HuH-7.5 (cell line): ENCODE data around the gene STUM.
"Not testable (repeated sequence)": the region's sequence is repeated elsewhere in the genome, so short reads cannot be mapped to it uniquely, and the experiment has no call there.

Experiments used
- DNase-seq: peaks from one replicate; pipeline ENCODE4 v3.0.0; 2011; ENCODE audit warnings: low spot score

Gene STUM

DNA sequence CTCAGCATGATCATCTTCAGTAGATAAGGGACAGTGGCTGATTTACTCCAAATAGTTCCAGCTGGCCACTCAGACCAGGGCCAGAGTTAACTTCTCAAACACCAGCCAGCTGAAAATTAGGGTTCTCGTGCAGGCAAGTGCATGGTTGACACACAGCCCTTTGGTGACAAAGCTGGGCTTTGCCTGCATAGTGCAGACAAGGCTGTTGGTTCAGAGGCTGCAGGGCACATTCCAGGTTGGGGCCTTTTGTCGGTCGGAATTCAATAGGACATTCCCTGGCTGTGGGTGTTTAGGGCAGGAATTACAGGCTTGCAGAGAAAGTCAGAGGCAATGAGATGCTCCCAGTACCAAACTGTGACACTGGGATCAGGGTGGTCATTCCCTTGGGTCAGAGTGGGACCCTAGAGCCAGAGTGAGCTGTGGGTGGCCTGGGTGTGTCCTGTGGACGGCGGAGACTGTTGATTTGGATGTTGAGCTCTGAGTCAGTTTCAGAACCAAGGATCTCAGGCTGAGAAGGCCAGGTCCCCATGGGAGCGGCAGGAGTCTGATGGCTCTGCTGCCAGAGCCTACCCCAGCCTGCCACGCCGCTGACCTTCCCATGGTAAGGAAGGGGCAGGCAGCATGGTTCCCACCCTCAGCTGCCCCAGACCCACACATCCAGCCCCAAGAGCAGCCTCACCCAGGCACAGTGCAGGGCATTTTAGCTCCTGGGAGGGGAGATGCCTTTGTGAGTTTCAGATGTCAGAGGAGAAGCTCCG, 56.2 kb downstream of the STUM start:
- DNase-seq, result no peak

DNA sequence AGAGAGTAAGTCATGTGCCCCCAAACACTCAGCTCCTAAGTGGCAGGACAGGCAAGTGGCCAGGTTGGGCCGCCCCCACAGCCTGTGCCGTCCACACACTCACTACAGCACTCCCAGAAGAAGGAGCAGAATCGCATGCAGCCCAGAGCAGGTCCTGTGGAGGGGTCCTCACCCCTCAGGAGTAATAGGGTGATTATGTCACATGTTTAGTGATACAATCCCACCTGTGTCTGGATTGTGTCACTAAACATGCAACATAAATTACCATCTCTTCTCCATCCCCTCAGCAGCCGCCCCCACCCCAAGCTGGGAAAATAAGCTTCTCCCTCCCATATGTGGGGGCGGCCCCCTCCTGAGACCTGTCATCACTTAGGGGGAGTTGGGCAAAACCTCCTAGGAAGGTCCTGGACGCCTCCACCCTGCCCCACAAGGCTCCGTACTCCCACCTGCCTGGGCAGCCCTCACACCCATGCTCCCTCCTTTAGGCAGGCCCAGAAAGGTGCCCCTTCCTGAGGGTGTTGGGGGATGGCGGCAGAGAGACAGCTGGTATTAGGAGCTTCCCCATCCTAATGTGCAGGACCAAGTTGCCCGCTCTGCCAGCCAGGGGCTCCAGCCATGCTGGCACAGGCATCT, 56.9 kb downstream of the STUM start:
- DNase-seq, result no peak

GRCh38 chr1:226606311-226607267, 58.0 kb downstream of the STUM start:
- DNase-seq, result no peak

DNA sequence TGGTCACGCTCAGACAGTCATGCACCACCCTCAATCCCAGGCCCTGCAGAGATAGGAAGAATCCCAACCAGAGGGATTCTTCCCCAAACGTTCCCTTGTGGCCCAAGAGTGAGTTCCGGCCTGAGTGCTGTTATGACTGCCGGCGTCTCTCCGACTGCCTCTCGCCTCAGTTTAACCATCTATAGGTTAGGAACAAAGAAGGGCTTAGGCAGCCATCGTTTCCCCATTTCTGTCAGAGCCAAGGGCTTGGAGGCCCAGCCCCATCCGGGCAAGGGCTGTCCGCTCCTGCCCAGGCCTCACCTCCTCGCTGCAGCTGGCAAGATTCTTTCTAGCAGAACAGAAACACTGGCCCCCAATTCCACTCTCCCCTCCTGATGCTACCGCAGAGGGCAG, 58.7 kb downstream of the STUM start:
- no peak for DNase-seq

GRCh38 chr1:226607821-226608220, 59.3 kb downstream of the STUM start:
- no peak for DNase-seq

DNA sequence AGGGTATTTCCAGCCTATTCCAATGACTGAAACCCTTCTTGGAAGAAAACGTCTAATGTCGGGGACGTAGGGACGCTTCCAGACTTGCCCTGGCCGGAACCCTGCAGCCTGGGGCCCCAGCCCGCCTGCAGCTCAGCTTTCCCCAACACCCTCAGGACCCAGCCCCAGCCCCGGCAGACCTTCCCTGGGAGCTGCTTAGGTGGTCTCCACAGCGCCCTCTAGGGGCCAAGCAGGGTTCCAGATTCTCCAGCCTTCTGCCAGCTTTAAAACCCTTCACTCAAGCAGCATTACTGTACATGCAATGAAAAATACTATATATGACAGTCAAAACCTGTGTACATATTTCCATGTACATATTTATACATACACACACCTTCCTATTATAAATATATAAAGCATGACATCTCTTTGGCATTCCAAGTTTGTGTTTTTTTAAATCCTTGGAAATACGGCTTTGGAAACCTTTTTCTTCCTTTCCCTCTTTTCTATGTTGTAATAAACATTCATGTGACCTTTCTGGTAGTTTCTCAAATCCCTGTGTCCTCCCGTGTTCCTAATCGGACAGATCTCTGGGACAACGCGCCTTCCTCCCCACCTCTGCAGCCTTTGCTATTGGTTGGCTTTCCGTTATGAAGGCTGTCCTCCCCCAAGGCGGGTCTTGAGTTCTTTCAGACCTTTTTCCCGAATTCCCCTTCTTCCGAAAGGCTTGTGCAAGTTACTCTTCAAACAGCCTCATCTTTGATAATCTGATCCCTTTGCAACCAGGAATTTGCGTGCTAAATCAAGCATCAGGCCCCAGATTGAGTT, 60.3 kb downstream of the STUM start:
- DNase-seq, result peak; percentile 67

GRCh38 chr1:226609836-226610455, 61.4 kb downstream of the STUM start:
- no peak for DNase-seq

- no peak for DNase-seq
These were observed 62.1 kb downstream of the STUM start for GRCh38 chr1:226610671-226611070.

GRCh38 chr1:226611301-226611700, 62.7 kb downstream of the STUM start:
- DNase-seq, result no peak

DNA sequence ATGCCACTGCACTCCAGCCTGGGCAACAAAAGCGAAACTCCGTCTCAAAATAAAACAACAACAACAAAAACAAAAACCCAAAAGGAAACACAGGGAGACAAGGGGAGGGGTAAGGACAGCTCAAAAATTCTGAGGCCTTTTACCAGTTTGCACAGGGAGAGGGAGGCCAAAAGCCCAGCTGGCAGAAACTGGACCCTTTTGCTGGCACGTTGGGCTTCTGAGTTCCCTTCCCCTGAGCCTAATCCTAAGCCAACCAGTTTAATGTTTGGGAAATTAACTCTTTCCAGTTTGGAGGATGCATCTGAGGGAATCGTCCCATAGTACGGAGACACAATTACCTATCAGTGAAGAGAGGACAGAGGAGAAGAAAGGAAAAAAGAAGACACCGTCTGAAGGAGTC, 63.4 kb downstream of the STUM start:
- DNase-seq, result not testable (repeated sequence)

GRCh38 chr1:226615876-226616275, 67.3 kb downstream of the STUM start:
- DNase-seq, result no peak

DNA sequence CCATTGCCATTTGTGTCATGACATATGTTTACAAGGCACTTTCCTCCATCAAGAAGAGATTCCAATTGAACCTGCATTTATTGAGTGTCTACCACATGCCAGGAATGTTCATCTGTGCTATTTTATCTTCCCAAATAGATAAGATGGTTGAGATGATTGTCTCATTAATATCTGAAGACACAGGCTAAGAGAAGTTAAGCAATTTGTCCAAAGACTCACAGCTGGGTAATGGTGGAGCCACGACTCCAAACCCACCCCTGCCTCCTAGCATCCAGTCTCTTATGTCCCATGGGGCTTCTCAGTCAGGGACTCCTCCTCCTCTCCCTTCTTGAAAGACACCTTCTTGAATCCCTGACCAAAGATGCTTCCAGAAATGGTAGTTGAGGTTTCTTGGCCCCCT, 68.1 kb downstream of the STUM start:
- no peak for DNase-seq

GRCh38 chr1:226617109-226617508, 68.5 kb downstream of the STUM start:
- DNase-seq, result no peak

DNA sequence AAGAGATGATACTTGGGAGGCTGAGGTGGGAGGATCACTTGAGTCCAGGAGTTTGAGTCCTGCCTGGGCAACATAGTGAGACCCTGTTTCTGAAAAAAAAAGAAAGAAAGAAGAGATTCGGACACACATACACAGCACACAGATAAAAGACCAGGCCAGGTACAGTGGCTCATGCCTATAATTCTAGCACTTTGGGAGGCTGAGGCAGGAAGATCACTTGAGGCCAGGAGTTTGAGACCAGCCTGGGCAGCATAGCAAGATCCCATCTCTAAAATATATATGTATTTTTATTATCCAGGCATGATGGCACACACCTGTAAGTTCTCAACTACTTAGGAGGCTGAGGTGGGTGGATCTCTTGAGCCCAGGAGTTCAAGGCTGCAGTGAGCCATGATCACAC, 69.2 kb downstream of the STUM start:
- DNase-seq, result not testable (repeated sequence)

GRCh38 chr1:226618380-226618779, 69.8 kb downstream of the STUM start:
- DNase-seq, result no peak

DNA sequence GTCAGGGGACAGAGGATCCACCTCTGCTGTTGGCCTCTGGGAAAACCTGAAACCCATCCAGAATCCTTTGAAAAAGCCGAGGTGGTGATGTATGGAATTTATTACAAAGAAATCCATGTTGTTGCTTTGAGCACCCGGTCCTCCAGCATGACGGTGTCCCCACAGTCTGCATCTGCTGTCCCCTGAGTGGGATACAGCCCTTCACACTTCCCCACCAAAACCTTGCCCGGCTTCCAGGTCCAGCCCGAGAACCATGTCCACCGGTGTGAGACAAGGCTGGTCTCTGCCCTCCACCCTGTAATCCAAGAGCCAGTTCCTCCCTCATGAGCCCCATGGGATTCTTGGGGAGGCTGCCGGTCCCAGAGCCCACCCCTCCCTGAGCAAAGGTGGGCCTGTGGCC, 70.5 kb downstream of the STUM start:
- DNase-seq, result no peak

GRCh38 chr1:226622012-226622411, 73.4 kb downstream of the STUM start:
- no peak for DNase-seq

DNA sequence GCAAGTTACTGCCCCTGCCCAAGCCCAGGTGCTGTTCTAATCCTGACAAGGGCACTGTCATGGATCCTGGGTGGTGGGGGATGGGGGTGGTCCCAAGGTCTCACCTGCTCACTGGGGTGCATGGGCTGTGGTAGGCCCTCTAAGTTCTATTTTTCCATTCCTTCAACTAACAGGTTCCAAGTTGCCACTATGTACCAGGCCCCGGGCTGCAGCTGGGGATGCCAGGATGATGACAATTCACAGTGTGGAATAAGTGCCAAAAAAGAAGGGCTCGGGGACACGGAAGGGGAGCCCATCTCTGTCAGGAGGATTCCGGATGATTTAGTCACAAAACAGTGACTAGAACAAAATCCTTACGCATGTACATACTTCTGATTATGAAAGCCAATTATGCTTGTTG, 76.0 kb downstream of the STUM start:
- no peak for DNase-seq

DNA sequence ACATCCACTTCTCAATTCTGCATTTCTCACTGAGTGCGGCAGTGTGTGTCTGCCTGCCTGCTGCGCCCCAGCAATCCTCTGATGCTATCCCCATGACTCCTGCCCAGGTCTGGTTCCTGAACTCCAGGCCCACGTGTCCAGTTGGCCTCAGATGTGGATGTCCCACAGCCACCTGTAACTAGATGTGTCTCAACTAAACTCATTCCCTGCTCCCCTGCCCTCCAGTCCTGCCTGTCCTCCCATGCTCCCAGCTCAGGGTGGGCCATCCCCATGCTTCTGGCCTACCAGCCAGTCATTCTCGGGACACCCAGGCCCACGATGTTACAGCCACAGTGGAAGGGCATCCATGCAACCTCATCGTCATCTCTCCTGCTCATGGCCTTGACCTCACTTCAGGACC, 76.8 kb downstream of the STUM start:
- DNase-seq, result no peak

DNA sequence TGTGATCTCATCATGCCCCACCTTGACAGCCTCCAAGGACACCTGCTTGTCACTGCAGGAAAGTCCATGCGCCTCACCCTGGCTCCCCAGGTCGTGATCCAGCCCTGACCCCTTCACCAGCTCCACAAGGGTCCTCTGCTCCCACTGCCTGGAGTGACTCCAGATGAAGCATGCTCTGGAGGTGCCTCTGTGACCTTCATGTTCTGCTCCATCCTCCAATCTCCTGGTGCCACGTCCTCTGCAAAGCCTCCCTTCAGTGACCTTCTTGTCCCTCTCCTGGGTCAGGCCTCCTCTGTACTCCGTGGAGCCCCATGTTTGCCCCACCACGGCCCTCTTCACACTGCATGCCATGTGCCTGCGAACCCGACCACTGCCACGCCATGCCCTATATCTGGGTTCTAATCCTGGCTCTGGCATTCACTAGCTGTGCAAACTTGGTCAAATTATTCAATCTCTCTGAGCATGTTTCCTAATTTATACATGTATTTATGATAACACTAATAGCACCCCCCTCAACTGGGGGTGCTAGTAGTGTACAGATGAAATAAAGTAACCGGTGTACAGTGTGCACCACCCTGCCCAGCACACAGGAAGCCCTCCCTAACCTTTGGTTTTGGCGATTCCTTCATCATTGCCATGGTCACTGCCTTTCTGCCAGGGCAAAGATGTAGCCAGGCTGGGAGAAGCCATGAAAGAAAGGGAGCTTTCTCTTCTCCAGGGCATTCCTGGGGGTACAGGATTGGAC, 77.4 kb downstream of the STUM start:
- no peak for DNase-seq

DNA sequence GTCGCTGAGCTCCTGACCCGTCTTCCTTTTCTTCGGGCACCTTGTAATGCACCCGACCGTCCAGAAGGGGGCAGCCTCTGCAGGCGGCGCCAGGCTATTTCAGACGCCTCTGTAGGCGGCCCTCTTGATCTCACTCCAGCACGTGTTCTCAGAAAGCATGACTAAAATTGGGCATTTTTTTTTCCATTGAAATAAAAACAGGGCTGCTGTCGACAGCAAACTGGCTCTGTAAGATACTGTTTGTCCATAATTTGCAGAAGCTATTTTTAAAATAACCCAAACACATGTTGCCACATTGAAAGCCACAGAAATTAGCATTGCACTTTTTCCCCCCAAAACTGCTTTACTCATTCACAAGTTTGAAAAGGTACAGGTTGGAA, 78.0 kb downstream of the STUM start:
- peak; percentile 60 for DNase-seq
